Esophagus squamous epithelium (tissue), 4 donors: ENCODE data around the gene PARD3.

Experiments
- CTCF ChIP-seq, 6 experiments: fragments of 450-650 bp in 4 of 6; fragments of 200-600 bp in 2 of 6; sonication (generic) in 2 of 6; IDR thresholded peaks; one replicate each; pipeline ENCODE4 v1.5.1; 2016 to 2019; ENCODE audit warnings: antibody characterized with exemption in 6 of 6, mild to moderate bottlenecking in 4 of 6, moderate library complexity in 4 of 6
- POLR2A ChIP-seq, 4 donors: fragments of 450-650 bp; IDR thresholded peaks; one replicate each; pipeline ENCODE4 v1.6.1; 2017; ENCODE audit warnings: antibody characterized with exemption in 4 of 4, mild to moderate bottlenecking in 4 of 4, moderate library complexity in 3 of 4

- TF ChIP-seq CTCF (IDR thresholded peaks at IDR 0.05) (no peak), POLR2A (IDR thresholded peaks at IDR 0.05) (no peak)
Measured at GRCh38 chr10:34584164-34584563, 230.9 kb downstream of the PARD3 start.
